A549 (cell line): ENCODE data around the gene LRFN2. TPM values are rescaled to one million over a fixed set of nuclear protein-coding genes. Genes with fewer than 3 reads are reported as not detected.

Experiments used
- ATAC-seq, 2 experiments: fragments of 200-7000 bp in 1 of 2; fragments of >200 bp in 1 of 2; cut with Nextera tagmentation in 1 of 2; cut with Tn5 transposase in 1 of 2; 3 replicates each; pipeline versions ENCODE4 v1.8.0 to v1.9.1; 2018 to 2020; ENCODE audit warnings: mild to moderate bottlenecking in 1 of 2, moderate library complexity in 1 of 2
- CTCF ChIA-PET: fragments of 300-600 bp; sonication (Branson Sonifier 250); formaldehyde crosslinking; extraction: SDS; loops from one replicate; lab custom pipeline; 2021; ENCODE audit warnings: antibody characterized with exemption, inconsistent platforms; lab: Yijun Ruan, JAX
- POLR2A ChIA-PET: fragments of 350-600 bp; formaldehyde crosslinking; extraction: SDS; loops from one replicate; lab custom pipeline; 2021; ENCODE audit warnings: antibody characterized with exemption, inconsistent platforms; lab: Yijun Ruan, JAX
- DNase-seq, 2 experiments: peaks; one replicate each; pipeline versions ENCODE4 v3.0.0 to v3.0.0-alpha.2; 2011 to 2016; ENCODE audit warnings: low read depth in 1 of 2, low spot score in 1 of 2
- FAIRE-seq: peaks from 2 replicates; lab custom pipeline; 2011; peaks lifted over from hg19 to GRCh38; lab: Jason Lieb, UNC
- H3K27ac ChIP-seq, 2 experiments: fragments of >200 bp; sonication (Bioruptor Twin); formaldehyde crosslinking; 3 replicates each; pipeline ENCODE4 v1.5.1; 2016 to 2017
- H3K4me1 ChIP-seq: fragments of >200 bp; sonication (Bioruptor Twin); formaldehyde crosslinking; 3 replicates; pipeline ENCODE4 v1.6.1; 2016
- H3K4me2 ChIP-seq: fragments of >200 bp; sonication (Bioruptor Twin); formaldehyde crosslinking; 3 replicates; pipeline ENCODE4 v1.6.1; 2016
- H3K4me3 ChIP-seq: fragments of >200 bp; sonication (Bioruptor Twin); formaldehyde crosslinking; 3 replicates; pipeline ENCODE4 v1.5.1; 2016
- H3K9me3 ChIP-seq: fragments of >200 bp; sonication (Bioruptor Twin); formaldehyde crosslinking; 3 replicates; pipeline ENCODE4 v1.6.1; 2016
- BHLHE40 ChIP-seq: IDR thresholded peaks from 2 replicates; pipeline ENCODE4 v1.6.1; 2012; ENCODE audit warnings: low read depth, low read length, inconsistent platforms
- CHD4 ChIP-seq: fragments of 200-600 bp; sonication (generic); IDR thresholded peaks from 2 replicates; pipeline ENCODE4 v1.6.1; 2016; ENCODE audit warnings: antibody characterized with exemption, mild to moderate bottlenecking, borderline replicate concordance
- EHMT2 ChIP-seq: fragments of 200-600 bp; sonication (generic); IDR thresholded peaks from 2 replicates; pipeline ENCODE4 v1.6.1; 2016; ENCODE audit warnings: antibody characterized with exemption, low read depth, mild to moderate bottlenecking, moderate library complexity
- EP300 ChIP-seq, 2 experiments: fragments of >200 bp; sonication (Bioruptor Twin); formaldehyde crosslinking; IDR thresholded peaks; 2 replicates in 1 of 2; 3 replicates in 1 of 2; pipeline ENCODE4 v1.6.1; 2016 to 2017
- ESRRA ChIP-seq: fragments of 150-350 bp; IDR thresholded peaks from 2 replicates; pipeline ENCODE4 v1.6.1; 2014; ENCODE audit warnings: mild to moderate bottlenecking, low read length, borderline replicate concordance
- FOSL2 ChIP-seq, 2 experiments: fragments of 450-650 bp in 1 of 2; fragments of >200 bp in 1 of 2; sonication (Bioruptor Twin) in 1 of 2; formaldehyde crosslinking; IDR thresholded peaks; 2 replicates each; pipeline versions ENCODE4 v1.5.0 to v1.6.1; 2016 to 2020; ENCODE audit warnings: mild to moderate bottlenecking in 1 of 2, moderate library complexity in 1 of 2
- HDAC2 ChIP-seq: fragments of 200-600 bp; sonication (generic); IDR thresholded peaks from 2 replicates; pipeline ENCODE4 v1.6.1; 2016
- HOXB13 ChIP-seq: fragments of 250-450 bp; sonication (Bioruptor Pico); IDR thresholded peaks from 2 replicates; pipeline ENCODE4 v1.5.0; 2020; ENCODE audit warnings: low read depth, mild to moderate bottlenecking, moderate library complexity
- JUN ChIP-seq, 2 experiments: fragments of >200 bp; sonication (Bioruptor Twin); formaldehyde crosslinking; IDR thresholded peaks; 2 replicates in 1 of 2; 3 replicates in 1 of 2; pipeline ENCODE4 v1.6.1; 2016 to 2017
- JUNB ChIP-seq: fragments of >200 bp; sonication (Bioruptor Twin); formaldehyde crosslinking; IDR thresholded peaks from 2 replicates; pipeline ENCODE4 v1.6.1; 2016
- KDM1A ChIP-seq: fragments of 200-600 bp; sonication (generic); IDR thresholded peaks from 2 replicates; pipeline ENCODE4 v1.6.1; 2016; ENCODE audit warnings: low read depth, mild to moderate bottlenecking
- MAFK ChIP-seq: fragments of 450-650 bp; IDR thresholded peaks from 2 replicates; pipeline ENCODE4 v1.6.1; 2014; ENCODE audit not compliant: partially characterized antibody
- MAZ ChIP-seq: fragments of 150-350 bp; IDR thresholded peaks from 2 replicates; pipeline ENCODE4 v1.6.1; 2014; ENCODE audit warnings: antibody characterized with exemption, low read depth, low read length, borderline replicate concordance
- NFE2L2 ChIP-seq: fragments of 150-350 bp; conservative IDR thresholded peaks from 2 replicates; pipeline ENCODE4 v1.6.1; 2014; ENCODE audit warnings: low read length
- NR3C1 ChIP-seq: fragments of >200 bp; sonication (Bioruptor Twin); formaldehyde crosslinking; IDR thresholded peaks from 3 replicates; pipeline ENCODE4 v1.6.1; 2017
- POLR2A ChIP-seq: IDR thresholded peaks from 2 replicates; pipeline ENCODE4 v1.6.1; 2012; ENCODE audit warnings: mild to moderate bottlenecking, low read length
- RARB ChIP-seq: fragments of 250-450 bp; sonication (Bioruptor Pico); IDR thresholded peaks from 2 replicates; pipeline ENCODE4 v1.8.0; 2021; ENCODE audit warnings: mild to moderate bottlenecking, moderate library complexity
- RCOR1 ChIP-seq: fragments of 150-350 bp; IDR thresholded peaks from 2 replicates; pipeline ENCODE4 v1.6.1; 2014; ENCODE audit warnings: antibody characterized with exemption, low read length, low read depth
- RNF2 ChIP-seq: fragments of 200-600 bp; sonication (generic); IDR thresholded peaks from 2 replicates; pipeline ENCODE4 v1.6.1; 2016; ENCODE audit warnings: low read depth, mild to moderate bottlenecking, antibody characterized with exemption, moderate library complexity, borderline replicate concordance
- SMC3 ChIP-seq: fragments of >200 bp; sonication (Bioruptor Twin); formaldehyde crosslinking; IDR thresholded peaks from 3 replicates; pipeline ENCODE4 v1.6.1; 2018; ENCODE audit warnings: inconsistent platforms
- TP53 ChIP-seq: fragments of 250-450 bp; sonication (Bioruptor Pico); IDR thresholded peaks from 2 replicates; pipeline ENCODE4 v1.5.0; 2021; ENCODE audit warnings: mild to moderate bottlenecking, moderate library complexity
- ZNF302 ChIP-seq: fragments of 250-450 bp; sonication (Bioruptor Pico); IDR thresholded peaks from 2 replicates; pipeline ENCODE4 v1.9.0; 2021; ENCODE audit warnings: inconsistent platforms, mild to moderate bottlenecking, moderate library complexity
- WGBS: methylation state at CpG from one replicate; pipeline ENCODE4 v1.1.6; 2017; ENCODE audit errors: missing lambda C conversion rate; 5-methylcytosine and 5-hydroxymethylcytosine counted together
- polyA plus RNA-seq, 4 experiments: library from polyadenylated mRNA; depleted of rRNA in 3 of 4; stranded (reverse); fragments of >200 nt; fragmentation: RNase III in 1 of 4; extraction: RNeasy Plus Mini Kit Qiagen cat#74134 plus additional on column Dnase treatment in 1 of 4; gene quantifications; 2 replicates in 3 of 4; 3 replicates in 1 of 4; pipeline ENCODE4 v1.2.3, GENCODE V29; 2011 to 2017
- TF ChIP-seq, protein P1 (sequence below): fragments of >200 bp; sonication (Bioruptor Twin); formaldehyde crosslinking; IDR thresholded peaks from 2 replicates; pipeline ENCODE4 v1.6.1; 2016
- TF ChIP-seq, protein P2 (sequence below): fragments of >200 bp; sonication (Bioruptor Twin); formaldehyde crosslinking; IDR thresholded peaks from 3 replicates; pipeline ENCODE4 v1.6.1; 2016
- TF ChIP-seq, protein P3 (sequence below): fragments of 200-600 bp; sonication (generic); IDR thresholded peaks from 2 replicates; pipeline ENCODE4 v1.6.1; 2016; ENCODE audit warnings: antibody characterized with exemption, mild to moderate bottlenecking, moderate library complexity
- TF ChIP-seq, protein P4 (sequence below): fragments of 250-450 bp; sonication (Bioruptor Pico); IDR thresholded peaks from 2 replicates; pipeline ENCODE4 v1.5.0; 2021; ENCODE audit warnings: mild to moderate bottlenecking, moderate library complexity, borderline replicate concordance
- TF ChIP-seq, protein P5 (sequence below): IDR thresholded peaks from 2 replicates; pipeline ENCODE4 v1.6.1; 2012
- TF ChIP-seq, protein P6 (sequence below): fragments of 250-450 bp; sonication (Bioruptor Pico); IDR thresholded peaks from 2 replicates; pipeline ENCODE4 v1.5.0; 2020; ENCODE audit warnings: low read depth, mild to moderate bottlenecking, moderate library complexity
- TF ChIP-seq, protein P7 (sequence below): fragments of 150-350 bp; IDR thresholded peaks from 2 replicates; pipeline ENCODE4 v1.6.1; 2014; ENCODE audit warnings: low read depth, mild to moderate bottlenecking, low read length

The LRFN2 gene
- polyA plus RNA-seq, 2 of the 4 experiments (the other 2 are of a cell fraction) = not detected

DNA sequence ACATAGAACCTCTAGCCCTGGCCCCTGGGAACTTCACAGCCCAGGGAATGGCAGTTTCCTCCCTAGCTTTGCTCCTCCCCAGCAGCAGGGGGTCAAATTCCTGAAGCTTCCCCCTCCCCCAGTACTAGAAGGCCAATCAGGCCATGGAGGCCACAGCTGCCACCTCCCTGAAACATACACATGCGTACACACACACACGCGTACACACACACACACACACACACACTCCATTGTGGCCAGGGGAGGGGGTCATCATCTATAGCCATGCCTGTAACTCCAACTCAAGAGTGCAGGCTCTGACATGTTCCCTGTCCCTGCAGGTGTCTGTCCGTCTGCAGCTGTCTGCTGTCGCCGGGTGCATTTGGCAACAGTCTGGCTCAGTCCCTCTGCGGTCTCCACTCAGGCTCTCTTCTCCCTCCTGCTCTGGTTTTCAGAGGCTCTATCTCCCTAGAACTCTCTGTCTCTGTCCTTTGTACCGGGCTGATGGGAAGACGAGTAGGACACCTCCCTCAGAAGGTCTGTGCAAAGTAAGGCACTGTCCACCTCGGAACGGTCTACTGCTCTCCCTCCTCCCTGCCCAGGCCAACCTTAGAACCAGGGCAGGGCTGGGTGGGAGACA, 1.4 kb downstream of the LRFN2 start:
- TF ChIP-seq RARB (CRISPR knock-in tag) = no peak
- no peak for TF ChIP-seq JUNB
- no peak for TF ChIP-seq MAZ
- TF ChIP-seq, protein P1, sequence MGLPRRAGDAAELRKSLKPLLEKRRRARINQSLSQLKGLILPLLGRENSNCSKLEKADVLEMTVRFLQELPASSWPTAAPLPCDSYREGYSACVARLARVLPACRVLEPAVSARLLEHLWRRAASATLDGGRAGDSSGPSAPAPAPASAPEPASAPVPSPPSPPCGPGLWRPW = no peak
- TF ChIP-seq ZNF302 (CRISPR knock-in tag) = no peak
- TF ChIP-seq KDM1A = no peak
- TF ChIP-seq ESRRA = no peak
- TF ChIP-seq BHLHE40 = no peak
- TF ChIP-seq, protein P2, sequence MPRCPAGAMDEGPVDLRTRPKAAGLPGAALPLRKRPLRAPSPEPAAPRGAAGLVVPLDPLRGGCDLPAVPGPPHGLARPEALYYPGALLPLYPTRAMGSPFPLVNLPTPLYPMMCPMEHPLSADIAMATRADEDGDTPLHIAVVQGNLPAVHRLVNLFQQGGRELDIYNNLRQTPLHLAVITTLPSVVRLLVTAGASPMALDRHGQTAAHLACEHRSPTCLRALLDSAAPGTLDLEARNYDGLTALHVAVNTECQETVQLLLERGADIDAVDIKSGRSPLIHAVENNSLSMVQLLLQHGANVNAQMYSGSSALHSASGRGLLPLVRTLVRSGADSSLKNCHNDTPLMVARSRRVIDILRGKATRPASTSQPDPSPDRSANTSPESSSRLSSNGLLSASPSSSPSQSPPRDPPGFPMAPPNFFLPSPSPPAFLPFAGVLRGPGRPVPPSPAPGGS = no peak
- no peak for TF ChIP-seq SMC3
- TF ChIP-seq, protein P3, sequence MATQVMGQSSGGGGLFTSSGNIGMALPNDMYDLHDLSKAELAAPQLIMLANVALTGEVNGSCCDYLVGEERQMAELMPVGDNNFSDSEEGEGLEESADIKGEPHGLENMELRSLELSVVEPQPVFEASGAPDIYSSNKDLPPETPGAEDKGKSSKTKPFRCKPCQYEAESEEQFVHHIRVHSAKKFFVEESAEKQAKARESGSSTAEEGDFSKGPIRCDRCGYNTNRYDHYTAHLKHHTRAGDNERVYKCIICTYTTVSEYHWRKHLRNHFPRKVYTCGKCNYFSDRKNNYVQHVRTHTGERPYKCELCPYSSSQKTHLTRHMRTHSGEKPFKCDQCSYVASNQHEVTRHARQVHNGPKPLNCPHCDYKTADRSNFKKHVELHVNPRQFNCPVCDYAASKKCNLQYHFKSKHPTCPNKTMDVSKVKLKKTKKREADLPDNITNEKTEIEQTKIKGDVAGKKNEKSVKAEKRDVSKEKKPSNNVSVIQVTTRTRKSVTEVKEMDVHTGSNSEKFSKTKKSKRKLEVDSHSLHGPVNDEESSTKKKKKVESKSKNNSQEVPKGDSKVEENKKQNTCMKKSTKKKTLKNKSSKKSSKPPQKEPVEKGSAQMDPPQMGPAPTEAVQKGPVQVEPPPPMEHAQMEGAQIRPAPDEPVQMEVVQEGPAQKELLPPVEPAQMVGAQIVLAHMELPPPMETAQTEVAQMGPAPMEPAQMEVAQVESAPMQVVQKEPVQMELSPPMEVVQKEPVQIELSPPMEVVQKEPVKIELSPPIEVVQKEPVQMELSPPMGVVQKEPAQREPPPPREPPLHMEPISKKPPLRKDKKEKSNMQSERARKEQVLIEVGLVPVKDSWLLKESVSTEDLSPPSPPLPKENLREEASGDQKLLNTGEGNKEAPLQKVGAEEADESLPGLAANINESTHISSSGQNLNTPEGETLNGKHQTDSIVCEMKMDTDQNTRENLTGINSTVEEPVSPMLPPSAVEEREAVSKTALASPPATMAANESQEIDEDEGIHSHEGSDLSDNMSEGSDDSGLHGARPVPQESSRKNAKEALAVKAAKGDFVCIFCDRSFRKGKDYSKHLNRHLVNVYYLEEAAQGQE = no peak
- no peak for TF ChIP-seq EHMT2
- TF ChIP-seq, protein P4, sequence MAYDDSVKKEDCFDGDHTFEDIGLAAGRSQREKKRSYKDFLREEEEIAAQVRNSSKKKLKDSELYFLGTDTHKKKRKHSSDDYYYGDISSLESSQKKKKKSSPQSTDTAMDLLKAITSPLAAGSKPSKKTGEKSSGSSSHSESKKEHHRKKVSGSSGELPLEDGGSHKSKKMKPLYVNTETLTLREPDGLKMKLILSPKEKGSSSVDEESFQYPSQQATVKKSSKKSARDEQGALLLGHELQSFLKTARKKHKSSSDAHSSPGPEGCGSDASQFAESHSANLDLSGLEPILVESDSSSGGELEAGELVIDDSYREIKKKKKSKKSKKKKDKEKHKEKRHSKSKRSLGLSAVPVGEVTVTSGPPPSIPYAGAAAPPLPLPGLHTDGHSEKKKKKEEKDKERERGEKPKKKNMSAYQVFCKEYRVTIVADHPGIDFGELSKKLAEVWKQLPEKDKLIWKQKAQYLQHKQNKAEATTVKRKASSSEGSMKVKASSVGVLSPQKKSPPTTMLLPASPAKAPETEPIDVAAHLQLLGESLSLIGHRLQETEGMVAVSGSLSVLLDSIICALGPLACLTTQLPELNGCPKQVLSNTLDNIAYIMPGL (CRISPR knock-in tag) = no peak
- TF ChIP-seq TP53 (CRISPR knock-in tag) = no peak
- TF ChIP-seq, protein P5, sequence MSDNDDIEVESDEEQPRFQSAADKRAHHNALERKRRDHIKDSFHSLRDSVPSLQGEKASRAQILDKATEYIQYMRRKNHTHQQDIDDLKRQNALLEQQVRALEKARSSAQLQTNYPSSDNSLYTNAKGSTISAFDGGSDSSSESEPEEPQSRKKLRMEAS = no peak
- TF ChIP-seq, protein P6, sequence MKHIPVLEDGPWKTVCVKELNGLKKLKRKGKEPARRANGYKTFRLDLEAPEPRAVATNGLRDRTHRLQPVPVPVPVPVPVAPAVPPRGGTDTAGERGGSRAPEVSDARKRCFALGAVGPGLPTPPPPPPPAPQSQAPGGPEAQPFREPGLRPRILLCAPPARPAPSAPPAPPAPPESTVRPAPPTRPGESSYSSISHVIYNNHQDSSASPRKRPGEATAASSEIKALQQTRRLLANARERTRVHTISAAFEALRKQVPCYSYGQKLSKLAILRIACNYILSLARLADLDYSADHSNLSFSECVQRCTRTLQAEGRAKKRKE (CRISPR knock-in tag) = no peak
- TF ChIP-seq EP300 (IDR thresholded peaks at IDR 0.05) = no peak
- CTCF ChIA-PET = interaction anchor here (1.2 kb wide), 1 partner anchor 28 kb away, joined by 3 read pairs; no protein-coding TSS in a partner anchor
- H3K4me2 ChIP-seq = no peak overlapping the region
- H3K4me1 ChIP-seq = no peaks in the 10 kb centered on the region
- ATAC-seq (no peak), DNase-seq (no peak), FAIRE-seq (no peak)
- no peak overlapping the region for H3K27ac ChIP-seq
- no peak overlapping the region for H3K4me3 ChIP-seq
- POLR2A ChIA-PET = no interaction called here
- WGBS = 80% methylated on average over 8 of the region's 11 CpGs
- no peaks in the 10 kb centered on the region for H3K9me3 ChIP-seq

DNA sequence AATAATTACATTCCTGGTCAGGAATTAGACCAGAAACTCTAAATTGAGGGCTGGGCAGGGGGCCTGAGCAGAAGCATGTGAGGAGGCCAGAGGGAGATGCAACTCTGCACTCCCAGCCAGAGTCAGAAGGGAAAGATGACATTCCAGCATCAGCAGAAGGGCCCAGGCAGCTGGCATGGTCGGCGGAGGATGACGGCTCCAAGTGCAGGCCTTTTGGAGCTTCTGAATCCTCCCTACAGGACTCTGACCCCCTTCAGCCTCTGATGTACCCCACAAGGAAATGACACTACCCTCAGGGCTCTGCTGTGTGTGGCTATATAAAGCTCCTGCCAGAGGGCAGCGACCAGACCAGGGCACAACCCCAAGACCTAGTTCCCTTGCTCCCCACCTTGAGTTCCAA, 1.9 kb downstream of the LRFN2 start:
- CTCF ChIA-PET = interaction anchor here (1.0 kb wide), 1 partner anchor 16 kb away, joined by 3 read pairs; no protein-coding TSS in a partner anchor
- TF ChIP-seq, protein P7, sequence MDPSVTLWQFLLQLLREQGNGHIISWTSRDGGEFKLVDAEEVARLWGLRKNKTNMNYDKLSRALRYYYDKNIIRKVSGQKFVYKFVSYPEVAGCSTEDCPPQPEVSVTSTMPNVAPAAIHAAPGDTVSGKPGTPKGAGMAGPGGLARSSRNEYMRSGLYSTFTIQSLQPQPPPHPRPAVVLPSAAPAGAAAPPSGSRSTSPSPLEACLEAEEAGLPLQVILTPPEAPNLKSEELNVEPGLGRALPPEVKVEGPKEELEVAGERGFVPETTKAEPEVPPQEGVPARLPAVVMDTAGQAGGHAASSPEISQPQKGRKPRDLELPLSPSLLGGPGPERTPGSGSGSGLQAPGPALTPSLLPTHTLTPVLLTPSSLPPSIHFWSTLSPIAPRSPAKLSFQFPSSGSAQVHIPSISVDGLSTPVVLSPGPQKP = no peak
- no peak for TF ChIP-seq CHD4
- no peak for TF ChIP-seq ZNF302 (CRISPR knock-in tag)
- TF ChIP-seq FOSL2 (IDR thresholded peaks at IDR 0.05) = no peak
- no peak for TF ChIP-seq FOSL2 (CRISPR knock-in tag; IDR thresholded peaks at IDR 0.05)
- TF ChIP-seq POLR2A = no peak
- TF ChIP-seq HDAC2 = no peak
- TF ChIP-seq NFE2L2 = no peak
- no peak for TF ChIP-seq RCOR1
- no peak for TF ChIP-seq RNF2
- TF ChIP-seq HOXB13 (CRISPR knock-in tag) = no peak
- no peak for TF ChIP-seq MAFK
- TF ChIP-seq NR3C1 = no peak
- no peak for TF ChIP-seq EHMT2
- no peak for TF ChIP-seq JUN (IDR thresholded peaks at IDR 0.05)
- TF ChIP-seq EP300 (IDR thresholded peaks at IDR 0.05) = no peak

More for the DNA sequence above, 1.9 kb downstream of the LRFN2 start:
- Histone ChIP-seq H3K4me2 (no peak overlapping the region), H3K27ac (no peak overlapping the region), H3K4me1 (no peaks in the 10 kb centered on the region), H3K4me3 (no peak overlapping the region), H3K9me3 (no peaks in the 10 kb centered on the region)
- WGBS = 64% methylated on average over 4 of the region's 4 CpGs
- no peak for ATAC-seq
- no peak for FAIRE-seq
- DNase-seq = no peak
- POLR2A ChIA-PET = no interaction called here
